SK-N-DZ (cell line): Measurements from ENCODE around the gene FAM110A.
"Not testable (repeated sequence)": the region's sequence is repeated elsewhere in the genome, so short reads cannot be mapped to it uniquely, and the experiment has no call there.

Experiments
- DNase-seq: peaks from one replicate; pipeline ENCODE4 v3.0.0-alpha.2; 2015; ENCODE audit warnings: low spot score

The FAM110A gene

GRCh38 chr20:841568-842546, 8.3 kb downstream of the FAM110A start:
- no peak for DNase-seq

DNA sequence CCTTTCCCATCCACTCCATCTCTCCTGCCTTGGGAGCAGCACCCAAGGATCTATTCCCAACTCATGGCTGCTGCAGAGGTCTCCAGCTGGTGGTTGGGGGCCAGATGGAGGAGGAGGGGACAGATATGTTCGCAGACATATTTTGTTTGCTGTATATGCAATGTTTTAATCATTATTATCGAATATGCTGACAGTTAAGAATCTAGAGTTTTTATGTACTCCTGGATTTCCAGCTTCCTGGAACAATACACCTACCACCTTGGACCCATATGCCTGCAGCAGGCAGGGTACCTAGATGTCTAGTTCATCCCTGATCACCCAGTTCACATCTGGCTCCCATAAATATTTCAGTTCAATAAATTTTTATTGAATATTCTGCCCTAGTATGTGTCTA, 9.0 kb downstream of the FAM110A start:
- DNase-seq, result no peak

DNA sequence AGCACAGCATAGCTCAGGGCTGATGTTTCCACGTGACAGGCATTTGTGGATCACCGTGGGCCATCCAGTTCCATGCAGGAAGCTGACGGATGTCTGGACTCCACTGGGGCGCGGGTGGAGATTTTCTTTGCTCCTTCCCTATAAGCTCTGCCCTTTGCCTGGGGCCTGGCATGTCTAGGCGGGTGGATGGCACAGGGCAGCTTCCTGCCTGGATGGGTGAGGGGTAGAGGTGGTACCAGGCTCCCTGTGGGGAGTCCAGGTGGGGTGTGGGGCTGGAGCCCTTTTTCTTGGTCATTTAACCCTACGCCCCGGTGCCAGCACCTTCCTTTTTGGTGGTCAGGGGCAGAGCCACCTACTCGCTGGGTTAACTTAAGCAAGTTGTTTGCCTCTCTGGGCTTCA, 10.4 kb downstream of the FAM110A start:
- no peak for DNase-seq

DNA sequence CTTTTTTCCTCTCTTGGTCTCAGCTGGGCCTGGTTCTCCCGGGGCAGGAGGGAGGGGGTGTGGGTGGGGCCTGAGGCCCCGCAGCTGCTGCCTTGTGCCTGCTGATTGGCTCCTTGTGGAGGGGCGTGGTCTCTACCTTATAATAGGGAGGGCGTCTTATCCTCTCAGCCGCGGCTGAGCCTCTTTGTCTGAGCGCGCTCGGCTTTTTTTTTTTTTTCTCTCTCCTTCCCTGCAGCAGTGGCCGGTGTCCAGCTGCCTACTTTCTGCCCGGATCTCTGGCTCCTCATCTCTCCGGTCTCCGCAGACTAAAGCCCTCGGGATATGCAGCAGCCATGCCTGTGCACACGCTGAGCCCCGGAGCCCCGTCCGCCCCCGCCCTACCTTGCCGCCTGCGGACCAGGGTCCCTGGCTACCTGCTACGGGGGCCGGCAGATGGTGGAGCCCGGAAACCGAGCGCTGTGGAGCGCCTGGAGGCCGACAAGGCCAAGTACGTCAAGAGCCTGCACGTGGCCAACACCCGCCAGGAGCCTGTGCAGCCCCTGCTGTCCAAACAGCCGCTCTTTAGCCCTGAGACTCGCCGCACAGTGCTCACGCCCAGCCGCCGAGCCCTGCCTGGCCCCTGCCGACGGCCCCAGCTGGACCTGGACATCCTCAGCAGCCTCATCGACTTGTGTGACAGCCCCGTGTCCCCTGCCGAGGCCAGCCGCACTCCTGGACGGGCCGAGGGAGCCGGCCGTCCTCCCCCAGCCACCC, 11.1 kb downstream of the FAM110A start:
- DNase-seq, result peak; percentile 95

DNA sequence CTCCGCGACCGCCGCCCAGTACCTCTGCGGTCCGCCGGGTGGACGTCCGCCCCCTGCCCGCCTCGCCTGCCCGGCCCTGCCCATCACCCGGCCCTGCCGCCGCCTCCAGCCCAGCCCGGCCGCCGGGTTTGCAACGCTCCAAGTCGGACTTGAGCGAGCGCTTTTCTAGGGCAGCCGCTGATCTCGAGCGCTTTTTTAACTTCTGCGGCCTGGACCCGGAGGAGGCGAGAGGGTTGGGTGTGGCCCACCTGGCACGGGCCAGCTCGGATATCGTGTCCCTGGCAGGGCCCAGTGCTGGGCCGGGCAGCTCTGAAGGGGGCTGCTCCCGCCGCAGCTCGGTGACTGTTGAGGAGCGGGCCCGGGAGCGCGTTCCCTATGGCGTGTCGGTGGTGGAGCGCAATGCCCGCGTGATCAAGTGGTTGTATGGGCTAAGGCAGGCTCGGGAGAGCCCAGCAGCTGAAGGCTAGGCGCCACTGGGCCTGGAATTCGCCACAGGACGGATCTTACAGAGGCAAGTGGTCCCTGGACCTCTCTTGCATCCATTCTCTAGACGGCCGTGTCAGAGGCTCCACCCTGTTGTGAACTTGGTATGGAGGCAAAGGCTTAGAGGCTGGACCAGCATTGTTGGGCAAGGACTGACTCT, 11.8 kb downstream of the FAM110A start:
- DNase-seq, result no peak

GRCh38 chr20:845941-846893, 12.7 kb downstream of the FAM110A start:
- DNase-seq, result no peak

DNA sequence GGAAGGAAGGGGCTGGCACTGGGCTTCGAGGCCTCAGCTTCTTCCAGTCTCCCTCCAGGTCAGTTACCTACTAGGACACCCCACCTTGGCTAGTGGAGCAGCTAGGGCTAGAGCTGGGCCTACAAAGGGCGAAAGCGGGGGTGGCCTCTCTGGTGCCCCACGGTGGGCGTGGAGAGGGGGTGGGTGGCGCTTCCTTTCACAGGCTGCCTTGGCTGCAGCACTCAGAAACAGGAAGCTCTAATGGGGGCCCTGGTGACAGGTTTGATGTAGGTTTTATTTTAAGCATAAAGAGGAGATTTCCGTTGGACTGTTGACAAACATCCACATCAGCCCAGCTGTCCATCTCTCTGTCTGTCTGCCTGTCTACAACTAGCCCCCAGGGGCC, 13.4 kb downstream of the FAM110A start:
- no peak for DNase-seq

DNA sequence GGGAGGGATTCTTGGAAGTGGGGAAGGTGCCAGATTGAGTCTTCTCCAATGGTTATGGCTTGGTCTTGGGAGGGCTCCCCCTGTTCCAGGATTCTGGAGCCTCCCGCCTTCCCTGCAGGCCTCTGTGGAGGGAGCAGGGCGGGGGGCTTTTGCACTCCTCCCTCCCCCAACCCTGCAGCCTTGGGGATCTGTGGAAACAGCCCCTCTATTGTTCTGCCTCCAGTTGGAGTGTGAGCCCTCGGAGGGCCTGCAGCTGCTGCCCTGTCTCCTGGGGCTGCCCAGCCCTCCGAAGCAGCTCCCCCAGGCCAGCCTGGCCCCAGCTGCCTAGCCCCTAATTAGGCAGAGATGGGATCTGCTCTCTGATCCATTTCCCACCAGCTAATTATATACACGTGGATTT, 14.7 kb downstream of the FAM110A start:
- peak; percentile 27 for DNase-seq

DNA sequence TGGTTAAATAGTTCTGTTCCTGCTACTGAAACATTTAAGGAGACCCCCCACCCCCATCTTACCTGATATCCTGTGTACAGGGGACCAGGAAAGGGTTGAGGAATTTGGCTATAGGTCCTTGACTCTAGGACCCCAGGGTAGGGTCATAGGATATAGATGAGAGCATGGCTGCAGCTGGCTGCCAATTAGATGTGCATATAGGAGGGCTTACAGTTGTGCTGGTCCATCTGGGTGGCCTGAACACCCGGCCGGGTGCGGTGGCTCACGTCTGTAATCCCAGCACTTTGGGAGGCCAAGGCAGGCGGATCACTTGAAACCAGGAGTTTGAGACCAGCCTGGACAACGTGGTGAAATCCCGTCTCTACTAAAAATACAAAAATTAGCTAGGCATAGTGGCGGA, 15.2 kb downstream of the FAM110A start:
- not testable (repeated sequence) for DNase-seq

- DNase-seq, result no peak
Measured at GRCh38 chr20:853406-853996, 20.0 kb downstream of the FAM110A start.

DNA sequence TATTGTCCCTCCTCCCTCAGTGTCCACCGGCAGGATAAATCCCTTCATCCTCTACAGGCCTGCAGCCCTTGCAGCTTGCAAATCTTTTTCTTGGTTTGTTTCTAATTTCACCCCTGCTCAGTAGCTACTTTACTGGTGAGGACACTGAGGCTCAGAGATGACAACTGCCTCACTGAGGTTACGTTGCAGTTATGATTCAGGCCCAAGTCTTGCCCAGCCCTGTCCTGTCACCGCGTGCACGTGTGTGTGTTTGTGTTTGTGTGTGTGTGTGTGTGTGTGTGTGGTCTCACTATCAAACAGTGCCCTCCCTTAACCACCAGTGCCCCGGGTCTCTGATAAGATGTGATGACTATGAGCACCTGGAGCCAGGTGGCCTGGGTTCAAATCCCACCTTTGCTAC, 21.1 kb downstream of the FAM110A start:
- DNase-seq, result no peak

DNA sequence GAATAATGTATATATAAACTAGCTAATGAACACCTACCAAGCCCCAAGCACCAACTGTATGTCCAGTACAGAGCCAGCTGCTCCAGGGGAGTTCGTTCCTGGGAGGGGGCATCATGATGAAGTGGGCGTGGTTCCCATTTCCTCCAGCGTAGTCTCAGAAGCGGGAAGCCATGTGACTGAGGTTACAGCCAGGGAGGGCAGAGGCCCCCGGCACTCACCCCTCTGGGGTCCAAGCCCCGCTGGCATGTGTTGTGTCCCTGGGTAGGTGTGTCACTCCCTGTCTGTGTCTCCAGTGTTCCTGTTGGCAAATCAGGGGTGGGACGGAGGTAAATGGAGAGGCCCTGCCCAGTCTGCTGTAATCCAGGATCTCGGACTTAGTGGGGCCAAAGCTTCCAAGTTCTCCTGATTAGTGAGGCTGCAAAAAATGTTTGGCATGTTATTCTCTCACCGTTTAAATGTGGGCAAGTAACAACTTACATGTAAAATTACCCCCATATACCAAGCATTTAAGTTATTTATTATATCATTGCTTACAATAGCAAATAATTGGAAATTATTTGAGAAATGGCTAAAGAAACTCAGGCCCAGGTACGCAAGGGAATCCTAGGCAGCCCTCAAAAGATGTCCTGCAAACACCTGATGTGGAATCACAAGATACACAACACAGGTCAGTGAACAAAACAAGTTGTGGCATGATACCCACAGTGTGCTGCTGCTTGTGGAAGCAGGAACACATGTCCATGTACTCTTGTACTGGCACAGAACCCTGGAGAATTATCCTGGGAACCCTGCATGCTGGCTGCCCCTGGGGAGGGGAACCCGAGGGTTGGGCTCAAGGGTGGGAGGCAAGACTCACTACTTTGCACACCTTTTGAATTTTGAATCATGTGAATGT, 22.2 kb downstream of the FAM110A start:
- DNase-seq, result no peak

DNA sequence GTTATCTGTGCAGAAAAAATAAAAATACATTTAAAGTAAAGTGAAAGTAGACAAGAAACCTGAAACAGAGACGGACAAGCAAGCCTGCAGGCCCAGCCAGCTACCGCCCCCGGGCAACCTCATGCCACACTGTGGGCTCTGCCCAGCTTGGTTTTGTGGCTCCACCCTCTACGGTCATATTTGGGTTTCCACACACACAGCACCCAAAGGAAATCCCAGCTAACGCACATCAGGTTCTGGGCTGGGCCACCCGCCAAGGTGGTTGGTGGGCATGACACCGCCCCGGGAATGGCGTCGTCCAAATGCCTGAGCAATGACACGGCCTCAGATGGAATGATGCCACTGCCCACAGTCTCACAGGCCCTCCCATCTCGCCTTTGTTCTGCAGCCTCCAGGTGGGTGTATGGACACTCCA, 22.9 kb downstream of the FAM110A start:
- DNase-seq, result no peak

DNA sequence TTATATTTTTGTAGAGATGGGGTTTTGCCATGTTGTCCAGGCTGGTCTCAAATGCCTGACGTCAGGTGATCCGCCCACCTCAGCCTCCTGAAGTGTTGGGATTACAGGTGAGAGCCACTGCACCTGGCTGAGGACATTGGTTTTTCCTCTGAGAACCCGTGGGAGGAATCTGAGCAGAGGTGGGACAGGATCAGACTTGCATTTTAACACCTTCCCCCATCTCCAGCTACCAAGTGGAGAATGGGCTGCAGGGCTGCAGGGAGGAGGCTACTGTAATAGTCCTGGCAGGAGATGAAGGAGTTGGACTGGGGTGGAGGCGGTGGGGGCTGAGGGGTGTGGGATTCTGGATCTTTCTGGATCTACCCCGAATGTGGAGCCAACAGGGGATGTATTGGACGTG, 24.5 kb downstream of the FAM110A start:
- no peak for DNase-seq

- no peak for DNase-seq
Measured at GRCh38 chr20:859751-860231, 26.3 kb downstream of the FAM110A start.

GRCh38 chr20:860891-861290, 27.4 kb downstream of the FAM110A start:
- DNase-seq, result no peak

- DNase-seq, result no peak
Measured at GRCh38 chr20:865440-865839, 31.9 kb downstream of the FAM110A start.

DNA sequence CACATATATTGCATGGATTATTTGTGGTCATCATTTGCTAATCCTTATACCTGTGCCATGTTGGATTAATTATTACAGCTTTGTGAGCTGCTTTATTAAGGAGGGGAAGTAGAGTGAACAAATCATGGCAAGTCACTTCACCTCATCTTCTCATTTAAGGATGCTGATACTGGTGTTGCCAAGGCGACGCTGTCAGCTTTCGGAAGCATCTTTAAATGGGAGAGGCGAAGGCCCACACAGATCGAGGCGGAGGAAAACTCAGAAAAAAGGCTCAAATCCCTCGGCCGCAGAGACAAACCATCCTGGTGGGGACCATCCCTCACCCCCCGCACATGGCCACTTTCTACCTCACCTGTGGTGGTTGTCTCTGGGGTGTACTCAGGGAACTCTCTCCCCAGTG, 34.8 kb downstream of the FAM110A start:
- no peak for DNase-seq

DNA sequence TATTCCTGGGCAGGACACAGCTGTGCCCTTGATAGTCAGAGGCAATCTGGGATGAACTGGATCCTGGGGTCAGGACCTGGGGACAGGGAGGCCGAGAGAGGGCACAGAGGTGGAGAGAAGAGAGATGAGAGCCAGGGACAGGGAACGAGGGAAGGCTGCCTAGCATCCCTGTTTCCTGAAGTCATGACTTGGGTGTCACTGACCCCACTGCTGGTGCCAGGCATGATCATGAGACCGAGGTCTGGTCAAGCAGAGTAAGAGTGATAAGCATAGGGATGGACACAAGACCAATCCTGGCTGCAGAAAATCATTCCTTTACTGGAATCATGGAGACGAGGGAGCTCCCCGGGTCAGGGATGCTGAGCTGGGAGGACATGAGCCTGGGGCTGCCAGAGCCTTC, 36.1 kb downstream of the FAM110A start:
- no peak for DNase-seq

GRCh38 chr20:870758-871157, 37.2 kb downstream of the FAM110A start:
- no peak for DNase-seq
